Measurements from ENCODE around the gene UBE2B.
"Not testable (repeated sequence)": the region's sequence is repeated elsewhere in the genome, so short reads cannot be mapped to it uniquely, and the experiment has no call there.

UBE2B gene

DNA sequence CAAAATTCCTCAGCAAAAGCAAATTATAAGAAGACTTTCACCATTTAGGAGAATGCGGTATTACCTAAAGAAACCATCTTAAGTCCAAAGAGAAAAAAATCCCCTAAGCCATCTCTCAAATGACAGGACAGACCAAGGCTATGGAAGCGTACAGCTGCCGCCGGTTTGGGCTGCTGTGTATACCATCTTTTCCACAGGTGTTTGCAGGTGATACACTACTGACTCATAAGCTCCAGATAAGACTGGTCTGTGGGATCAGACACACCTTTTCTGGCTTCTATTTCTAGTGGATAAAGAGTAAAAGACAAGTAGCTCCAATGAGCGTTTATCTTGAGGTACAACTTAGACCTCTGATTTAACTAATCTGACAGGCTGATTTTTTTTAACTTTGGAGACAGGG is 32.6 kb downstream of the UBE2B start:
- no peak for DNase-seq

DNA sequence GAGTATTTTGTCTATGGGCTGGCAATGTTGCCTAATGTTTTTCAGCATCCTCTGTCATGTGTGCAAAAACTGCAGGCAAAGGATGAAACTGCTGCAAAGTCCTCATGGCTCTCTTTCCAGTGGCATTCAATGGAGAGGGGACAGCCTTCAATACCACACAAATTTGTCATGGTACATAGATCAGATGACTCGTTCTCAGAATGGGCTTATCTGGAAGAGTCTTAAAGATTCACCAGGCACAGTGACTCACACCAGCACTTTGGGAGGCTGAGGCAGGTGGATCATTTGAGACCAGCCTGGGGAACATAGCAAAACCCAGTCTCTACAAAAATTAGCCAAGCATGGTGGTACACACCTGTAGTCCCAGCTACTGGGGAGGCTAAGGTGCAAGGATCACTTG is 35.0 kb downstream of the UBE2B start:
- DNase-seq = no peak

DNA sequence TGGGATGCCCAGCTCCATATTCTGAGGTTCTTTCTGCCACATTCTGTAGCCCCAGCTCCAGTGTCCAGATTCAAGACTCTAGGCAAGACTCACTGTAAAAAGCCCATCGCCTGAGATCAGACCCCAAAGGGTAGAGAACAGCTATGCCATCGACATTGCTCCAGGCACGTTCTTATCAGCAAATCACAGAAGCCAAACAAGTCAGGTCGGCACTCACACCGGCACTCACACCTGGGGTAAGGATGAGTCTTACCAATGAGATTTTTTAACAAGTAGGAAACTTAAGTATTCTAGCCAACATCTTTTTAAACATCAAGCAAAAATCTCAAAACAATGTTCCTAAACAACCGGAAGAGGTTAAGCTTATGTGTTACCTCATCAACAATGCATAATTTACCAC is 38.0 kb downstream of the UBE2B start:
- DNase-seq = no peak

DNA sequence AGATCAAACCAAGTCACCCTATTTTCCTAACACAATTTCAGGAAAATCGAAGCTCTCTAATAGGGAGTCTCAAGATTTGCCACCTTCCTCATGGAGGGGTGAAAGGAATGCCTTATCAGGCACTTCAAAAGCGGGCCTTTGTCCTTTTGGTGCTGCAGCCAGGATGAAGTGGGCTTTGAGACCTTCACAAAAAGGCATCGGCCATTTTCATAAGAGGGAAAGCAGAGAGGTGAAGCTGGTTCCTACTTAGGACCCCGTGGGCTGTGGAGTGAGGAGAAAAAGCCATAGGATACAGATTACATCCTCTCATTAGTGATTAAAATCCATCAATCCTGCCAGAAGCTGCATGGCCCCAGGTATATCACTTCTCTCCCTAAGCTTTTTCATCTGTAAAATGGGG is 39.5 kb downstream of the UBE2B start:
- DNase-seq = no peak

DNA sequence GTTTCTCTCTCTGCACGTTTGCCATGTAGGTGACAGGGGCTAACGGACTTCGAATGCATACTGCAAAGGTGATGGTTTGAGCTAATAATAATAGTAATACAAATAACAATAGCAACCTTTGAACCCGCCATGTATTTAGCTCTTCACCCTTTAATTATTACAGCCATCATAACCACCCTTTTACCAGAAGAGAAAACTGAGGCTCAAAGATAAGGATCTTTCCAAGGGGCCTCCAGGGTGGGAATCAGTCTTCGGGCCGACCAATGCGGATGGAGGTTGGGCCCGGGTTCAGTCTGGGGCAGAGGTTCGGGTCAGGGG is 39.8 kb downstream of the UBE2B start:
- DNase-seq = no peak

DNA sequence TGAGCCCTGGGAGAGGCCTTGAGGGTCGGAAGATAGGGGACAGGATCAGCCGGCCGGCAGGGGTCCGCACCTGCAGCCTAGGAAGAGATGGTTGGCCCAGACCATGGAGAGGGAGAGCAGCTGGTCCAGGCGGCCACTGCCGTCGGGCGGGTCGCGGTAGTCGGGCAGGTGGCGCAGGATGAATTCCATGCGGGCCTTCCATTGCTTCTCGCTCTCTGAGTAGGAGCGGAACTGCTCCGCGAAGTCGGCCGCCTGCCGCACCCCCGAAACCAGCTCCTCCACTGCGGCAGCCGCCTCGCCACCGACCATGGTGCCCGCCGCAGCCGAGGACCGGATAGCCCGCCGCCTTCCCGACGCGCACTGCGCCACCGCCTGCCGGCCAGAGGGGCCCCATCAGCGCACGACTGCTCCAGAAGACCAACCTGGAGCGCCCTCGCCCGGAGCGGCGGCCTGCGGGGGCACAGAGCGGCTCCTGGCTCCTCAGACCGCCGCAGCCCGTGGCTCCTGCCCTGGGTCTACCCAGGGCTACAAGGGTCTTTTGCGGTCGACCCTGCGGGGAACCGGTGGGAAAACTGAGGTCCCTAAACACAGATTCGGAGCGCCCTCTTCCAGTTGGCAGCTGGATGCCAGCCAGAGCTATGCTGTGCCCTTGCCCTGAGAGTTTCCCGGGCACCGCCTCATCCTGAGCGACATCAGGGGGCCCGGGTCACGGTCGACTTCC is 40.3 kb downstream of the UBE2B start, which contains the start of gene CDKN2AIPNL:
Gene CDKN2AIPNL (minus strand): TSS at position 336 of the 721 bp plus-strand sequence. CDS start 27 bp downstream, at position 309.
- peak; percentile 38 for DNase-seq

DNA sequence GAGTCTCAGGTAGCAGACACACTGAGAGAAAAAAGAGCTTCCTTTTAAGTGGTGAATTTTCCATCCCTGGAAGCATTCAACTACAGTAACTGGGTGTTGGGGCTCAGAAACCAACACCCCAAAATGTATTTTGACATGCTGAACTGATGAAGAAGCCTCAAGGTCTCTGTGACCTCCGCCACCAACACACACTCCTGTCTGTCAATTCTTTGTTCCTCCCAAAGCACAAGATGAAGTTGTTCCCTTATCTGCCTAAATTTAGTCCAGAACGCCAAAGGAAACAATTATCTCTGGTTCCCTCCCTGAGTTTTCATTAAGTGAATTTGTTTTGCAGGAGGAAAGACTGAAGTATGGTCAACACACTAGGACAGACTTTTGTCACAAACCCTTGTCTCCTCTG is 41.7 kb downstream of the UBE2B start:
- no peak for DNase-seq

DNA sequence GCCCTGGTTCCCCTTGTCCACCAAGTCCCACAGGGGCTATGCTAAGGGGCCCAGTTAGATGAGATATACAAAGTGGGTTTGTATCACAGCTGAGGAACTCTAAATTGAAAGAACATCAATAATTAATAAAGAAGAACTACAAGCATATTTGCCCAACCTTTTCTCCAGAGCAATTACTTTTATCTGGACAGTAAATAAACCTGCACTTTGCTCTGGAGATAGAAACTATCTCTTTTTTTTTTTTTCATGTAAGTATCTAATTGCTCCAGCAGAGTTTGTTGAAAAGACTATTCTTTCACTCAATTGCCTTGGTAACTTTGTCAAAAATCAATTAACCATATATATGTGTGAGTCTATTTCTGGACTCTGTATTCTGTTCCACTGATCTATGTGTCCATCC is 46.3 kb downstream of the UBE2B start:
- no peak for DNase-seq

DNA sequence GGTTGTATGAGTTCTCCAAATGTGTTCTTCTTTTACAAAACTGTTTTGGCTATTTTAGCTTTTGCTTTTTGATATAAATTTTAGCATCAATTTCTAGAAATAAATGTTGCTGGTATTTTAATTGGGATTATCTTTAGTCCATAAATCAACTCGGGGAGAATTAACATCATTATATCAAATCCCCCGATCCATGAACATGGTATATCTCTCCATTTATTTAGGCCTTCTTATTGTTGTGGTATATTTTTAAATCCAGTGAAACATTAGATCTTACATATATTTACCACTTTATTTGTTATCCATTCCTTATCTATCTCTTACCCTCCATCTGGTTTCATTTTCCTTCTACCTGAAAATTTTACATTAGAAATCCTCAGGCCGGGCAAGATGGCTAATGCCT is 47.6 kb downstream of the UBE2B start:
- DNase-seq = no peak

DNA sequence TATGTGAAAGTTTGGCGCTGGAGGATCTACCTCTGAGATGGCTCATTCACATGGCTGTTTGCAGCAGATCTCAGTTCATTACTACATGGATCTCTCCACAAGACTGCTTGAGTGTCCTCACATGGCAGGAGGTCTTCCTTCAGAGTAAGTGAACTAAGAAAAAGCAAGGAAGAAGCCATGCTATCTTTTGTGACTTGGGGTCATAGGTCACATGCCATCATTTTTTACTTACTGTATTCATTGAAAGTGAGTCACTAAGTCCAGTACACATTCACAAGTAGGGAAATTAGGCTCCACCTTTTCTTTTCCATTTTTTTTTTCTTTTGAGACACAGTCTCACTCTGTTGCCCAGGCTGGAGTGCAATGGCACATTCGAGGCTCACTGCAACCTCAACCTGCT is 49.0 kb downstream of the UBE2B start:
- DNase-seq = no peak

DNA sequence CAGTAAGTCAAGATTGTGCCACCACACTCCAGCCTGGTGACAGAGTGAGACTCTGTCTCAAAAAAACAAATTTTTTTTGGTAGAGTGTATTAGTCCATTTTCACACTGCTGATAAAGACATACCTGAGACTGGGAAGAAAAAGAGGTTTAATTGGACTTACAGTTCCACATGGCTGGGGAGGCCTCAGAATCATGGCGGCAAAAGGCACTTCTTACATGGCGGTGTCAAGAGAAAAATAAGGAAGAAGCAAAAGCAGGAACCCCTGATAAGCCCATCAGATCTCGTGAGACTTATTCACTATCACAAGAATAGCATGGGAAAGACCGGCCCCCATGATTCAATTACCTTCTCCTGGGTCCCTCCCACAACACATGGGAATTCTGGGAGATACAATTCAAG is 49.7 kb downstream of the UBE2B start:
- not testable (repeated sequence) for DNase-seq

DNA sequence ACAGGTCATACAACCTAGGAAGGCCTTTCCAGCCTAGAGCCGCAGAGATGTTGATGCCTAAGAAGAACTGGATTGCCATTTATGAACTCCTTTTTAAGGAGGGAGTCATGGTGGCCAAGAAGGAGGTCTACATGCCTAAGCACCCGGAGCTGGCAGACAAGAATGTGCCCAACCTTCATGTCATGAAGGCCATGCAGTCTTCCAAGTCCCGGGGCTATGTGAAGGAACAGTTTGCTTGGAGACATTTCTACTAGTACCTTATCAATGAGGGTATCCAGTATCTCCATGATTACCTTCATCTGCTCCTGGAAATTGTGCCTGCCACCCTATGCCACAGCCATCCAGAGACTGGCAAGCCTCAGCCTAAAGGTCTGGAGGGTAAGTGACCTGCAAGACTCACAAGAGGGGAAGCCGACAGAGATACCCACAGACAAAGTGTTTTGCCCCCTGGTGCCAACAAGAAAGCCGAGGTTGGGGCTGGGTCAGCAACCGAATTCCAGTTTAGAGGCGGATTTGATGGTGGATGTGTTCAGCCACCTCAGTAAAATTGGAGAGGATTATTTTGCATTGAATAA is 51.5 kb downstream of the UBE2B start:
- DNase-seq = no peak

DNA sequence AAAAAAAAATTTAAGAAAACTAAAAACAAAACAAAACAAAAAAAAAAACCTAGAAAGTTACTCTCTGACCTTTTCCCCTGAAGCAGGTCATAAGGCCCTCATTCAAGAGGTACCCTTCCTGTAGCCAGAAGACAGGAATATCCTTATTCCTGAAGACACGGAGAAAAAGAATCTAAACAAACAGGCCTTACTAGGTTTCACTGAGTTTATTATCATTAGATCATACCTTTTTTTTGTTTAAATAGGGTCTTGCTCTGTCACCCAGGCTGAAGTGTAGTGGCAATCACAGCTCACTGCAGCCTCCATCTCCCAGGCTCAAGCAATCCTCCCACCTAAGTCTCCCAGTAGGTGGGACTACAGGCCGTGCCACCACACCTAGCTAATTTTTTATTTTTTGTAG is 52.0 kb downstream of the UBE2B start:
- no peak for DNase-seq

DNA sequence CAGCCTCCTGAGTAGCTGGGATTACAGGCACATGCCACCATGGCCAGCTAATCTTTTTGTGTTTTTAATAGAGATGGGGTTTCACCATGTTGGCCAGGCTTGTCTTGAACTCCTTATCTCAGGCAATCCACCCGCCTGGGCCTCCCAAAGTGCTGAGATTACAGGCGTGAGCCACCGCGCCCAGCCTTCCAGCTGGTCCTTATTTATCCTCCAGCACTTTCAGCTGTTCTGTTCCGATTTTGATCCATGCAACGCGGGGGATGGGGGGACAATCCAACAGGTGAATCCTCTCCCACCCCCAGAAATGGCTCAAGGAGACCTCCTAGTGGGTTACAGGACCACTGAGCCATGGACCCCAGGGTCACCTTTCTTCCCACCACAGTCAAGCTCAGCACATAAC is 55.0 kb downstream of the UBE2B start:
- DNase-seq = no peak

DNA sequence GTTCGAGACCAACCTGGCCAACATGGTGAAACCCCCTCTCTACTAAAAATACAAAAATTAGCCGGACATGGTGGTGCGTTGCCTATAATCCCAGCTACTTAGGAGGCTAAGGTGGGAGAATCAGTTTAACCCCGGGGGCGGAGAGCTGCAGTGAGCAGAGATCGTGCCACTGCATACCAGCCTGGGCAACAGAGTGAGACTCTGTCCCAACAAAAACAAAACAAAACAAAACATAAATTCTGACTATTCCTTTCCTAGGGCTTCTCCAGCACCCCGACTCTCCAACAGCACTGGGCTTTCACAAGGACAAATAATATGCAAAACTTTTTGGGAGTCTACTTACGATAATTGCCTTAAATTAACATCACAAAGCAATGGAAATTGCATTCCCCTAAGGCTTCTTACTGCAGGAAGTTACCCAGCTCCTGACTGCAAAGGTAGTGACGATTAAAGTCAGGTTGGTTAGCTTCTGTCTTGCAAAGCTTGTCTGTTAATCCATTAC is 56.2 kb downstream of the UBE2B start:
- no peak for DNase-seq

DNA sequence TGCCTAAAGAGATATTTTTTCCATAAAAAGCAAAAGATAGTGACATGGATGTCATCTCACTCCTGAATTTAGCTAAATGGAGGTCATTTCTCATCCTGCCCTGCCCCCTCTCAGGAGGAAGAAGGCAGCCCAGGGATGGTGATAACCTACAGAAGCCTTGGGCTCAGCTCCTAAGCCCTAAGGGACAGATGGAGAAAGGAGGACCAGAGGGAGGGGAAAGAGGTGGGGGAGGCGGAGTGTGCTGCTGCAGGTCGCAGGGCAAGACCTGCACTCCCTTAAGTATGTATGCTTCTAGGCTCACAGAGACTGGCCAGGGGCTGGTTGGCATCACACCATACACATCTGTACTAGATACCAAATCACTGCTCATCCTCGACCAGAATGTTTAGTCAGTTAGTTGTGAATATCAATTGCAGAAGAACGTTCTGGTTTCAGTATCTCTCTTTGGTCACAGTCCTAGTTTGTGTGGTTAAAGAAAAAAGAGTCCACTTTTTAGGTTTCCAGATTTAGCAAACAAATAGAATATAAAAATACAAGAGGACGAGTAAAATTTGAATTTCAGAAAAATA is 58.7 kb downstream of the UBE2B start:
- DNase-seq = no peak

DNA sequence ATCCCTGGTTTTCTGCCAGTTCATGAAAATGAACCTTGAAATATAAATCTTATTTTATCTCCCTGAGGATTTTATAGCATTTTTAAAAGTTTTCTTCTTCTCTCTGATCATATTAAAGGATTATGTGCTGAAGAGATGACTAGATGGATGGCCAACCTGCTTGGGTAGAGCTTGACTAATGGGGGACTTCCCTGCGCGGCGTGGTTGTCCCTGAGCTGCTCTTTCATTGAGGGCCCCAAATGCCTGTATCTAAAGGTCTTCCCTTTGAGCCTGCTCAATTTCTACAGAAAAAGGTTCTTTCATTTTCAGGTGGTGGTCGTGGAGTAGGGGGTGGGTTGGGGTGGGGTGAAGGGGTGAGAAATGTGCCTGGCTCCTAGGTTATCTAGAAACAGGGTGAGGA is 60.8 kb downstream of the UBE2B start:
- no peak for DNase-seq

DNA sequence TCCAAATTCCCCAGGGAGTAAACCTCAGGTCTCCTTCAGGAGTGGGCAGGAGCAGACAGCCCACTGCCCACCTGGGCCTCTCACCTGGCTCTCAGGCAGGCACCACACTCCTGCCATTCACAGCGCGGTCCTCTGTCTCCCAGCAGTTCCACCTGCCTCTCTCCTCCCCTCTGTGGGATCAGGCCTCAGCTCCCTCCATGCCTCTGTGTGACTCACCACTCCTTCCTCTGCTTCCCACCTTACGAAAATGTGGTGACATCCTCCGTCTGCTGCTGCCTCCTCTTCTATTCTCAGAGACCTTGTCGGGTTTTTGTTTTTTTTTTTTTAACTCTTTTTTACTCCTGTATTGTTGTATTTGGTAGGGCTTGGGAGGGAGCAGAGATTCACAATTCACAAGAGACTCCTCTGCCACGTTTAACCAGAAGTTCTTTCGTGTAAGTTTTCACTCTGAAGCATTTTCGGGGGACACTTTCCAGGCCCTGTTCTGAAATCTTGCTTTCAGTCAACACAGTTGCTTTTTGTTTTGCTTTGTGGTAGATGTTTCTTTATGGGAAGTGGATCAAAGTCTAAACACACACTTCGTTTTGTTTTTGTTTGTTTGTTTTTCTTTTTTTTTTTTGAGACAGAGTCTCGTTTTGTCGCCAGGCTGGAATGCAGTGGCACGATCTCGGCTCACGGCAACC is 61.4 kb downstream of the UBE2B start:
- no peak for DNase-seq

DNA sequence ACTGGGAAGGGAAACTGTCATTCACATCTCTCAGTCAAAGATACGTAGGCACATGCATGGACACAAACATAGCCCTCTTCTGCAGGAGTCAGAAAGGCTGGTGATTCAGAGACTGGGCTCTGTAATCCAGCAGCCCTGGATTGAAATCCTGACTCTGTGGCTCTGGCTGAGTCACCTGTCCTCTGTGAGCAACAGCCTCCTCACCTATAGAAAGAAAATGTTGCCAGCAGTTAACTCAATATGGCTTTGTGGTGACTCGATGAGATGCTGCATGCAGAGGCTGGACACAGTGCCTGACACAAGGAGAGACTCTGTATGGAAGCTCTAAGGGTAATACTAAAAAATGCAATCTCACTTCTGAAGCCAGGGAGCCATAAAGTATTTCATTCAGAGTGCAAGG is 64.2 kb downstream of the UBE2B start:
- no peak for DNase-seq

DNA sequence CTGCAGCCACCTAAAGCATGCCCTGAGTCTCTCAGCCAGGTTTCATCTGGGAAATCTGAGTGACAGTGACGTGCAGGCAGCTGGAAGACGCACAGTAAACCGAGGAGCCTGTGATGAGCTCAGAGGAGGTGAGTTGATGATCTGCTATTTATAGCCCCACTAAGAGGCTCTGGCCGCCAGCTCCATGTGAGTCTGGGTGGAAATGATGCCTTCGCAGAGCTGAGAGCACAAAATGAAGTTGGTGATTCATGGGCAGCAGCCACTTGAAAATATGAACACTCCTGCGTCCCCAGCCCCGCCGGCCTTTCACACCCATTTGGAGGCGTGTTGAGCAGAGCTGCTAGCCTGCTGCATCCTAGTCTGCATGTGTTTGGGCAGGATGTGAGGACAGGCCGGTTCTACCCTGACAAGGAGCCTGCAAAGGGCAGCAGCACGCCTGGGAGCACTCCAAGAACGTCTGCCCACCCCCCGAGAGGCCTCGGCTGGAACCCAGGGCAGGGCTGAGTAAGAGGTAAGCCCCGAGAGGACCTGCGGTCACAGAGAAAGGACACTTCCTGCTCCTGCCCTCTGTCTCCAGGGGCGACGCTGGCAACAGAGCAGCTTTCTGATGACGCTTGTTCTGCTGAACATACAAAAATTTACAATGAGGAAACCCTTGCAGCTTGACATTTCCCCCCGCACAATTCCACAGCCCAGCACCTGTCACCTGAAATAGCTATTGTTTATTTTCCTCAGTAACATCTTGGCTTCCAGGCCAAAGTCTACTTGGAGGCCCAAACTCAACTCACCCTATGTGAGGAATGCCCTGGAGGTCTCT is 65.4 kb downstream of the UBE2B start:
- DNase-seq = no peak

DNA sequence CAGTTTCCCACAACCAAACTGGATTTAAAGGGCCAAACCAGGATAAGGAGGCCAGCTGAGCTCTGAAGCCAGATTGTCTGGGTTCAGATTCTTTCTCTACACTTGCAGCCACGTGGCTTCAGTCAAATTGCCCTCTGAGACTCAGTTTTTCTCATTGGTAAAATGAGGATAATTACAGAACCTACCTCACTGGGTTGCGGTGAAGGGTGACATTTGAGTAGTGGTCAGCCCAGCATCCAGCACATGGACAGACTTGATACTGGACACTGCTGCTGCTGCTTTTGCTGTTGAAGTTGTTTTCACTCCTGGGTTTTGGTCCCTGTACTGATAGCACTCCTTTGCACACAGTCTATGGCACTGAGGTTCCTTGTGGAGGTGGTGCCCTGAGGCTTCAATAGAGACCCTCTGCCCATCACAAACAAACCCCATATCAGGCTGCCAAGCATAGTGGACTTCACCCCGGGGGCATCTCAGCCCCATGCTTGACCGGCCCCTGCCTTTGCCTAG is 66.0 kb downstream of the UBE2B start:
- no peak for DNase-seq

DNA sequence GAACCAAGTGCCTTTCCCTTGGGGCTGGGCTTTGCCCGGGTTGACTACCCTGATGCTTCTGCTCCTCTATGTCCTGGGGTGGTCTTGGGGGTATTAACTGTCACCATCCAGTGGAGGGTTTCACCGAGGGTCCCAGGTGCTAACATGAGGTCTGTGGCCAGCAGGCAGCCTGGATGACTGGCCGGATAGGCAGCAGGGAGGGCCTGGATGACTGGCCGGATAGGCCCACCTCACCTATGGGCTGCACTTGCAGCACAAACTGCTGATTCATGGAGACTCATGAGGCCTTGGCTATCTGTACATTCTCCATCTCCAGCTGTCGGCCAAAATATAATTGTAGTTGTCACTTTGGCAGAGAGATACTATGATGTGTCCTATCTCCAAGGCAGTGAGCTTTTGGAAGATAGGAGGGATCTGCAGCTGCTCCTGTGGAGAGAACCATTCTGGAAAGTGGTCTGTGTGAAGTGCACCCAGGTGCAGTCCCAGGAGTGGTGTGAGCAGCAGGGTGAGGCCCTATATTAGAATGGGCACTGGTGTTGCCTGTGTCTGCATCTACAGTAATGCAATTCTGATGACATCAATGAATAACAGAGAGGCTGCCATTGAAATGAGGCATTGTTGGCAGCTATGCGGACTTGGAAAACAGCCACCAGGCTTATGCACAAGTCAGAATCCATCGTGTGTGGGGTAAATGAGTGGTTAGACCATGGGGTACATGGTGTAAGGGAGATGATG is 66.6 kb downstream of the UBE2B start:
- no peak for DNase-seq

Measured in NCI-H1694 (cell line).